Activated T-helper 2 cell treated with anti-CD3 and anti-CD28 coated beads, Interferon-gamma antibody, Interleukin-2, Interleukin-4, amounts not matched to agents 10 μg/mL and 5 μg/mL and 100 μg/mL, durations not matched to agents 14 hours and 24 hours and 36 hours (primary cell): Measurements from ENCODE around the gene ARL8A. TPM values are rescaled to one million over a fixed set of nuclear protein-coding genes. Genes with fewer than 3 reads are reported as not detected.

Experiments used
- DNase-seq: peaks from one replicate; pipeline ENCODE4 v3.0.0; 2021; ENCODE audit warnings: low spot score
- H3K27ac Mint-ChIP-seq: one replicate; pipeline ENCODE4 v1.8.0; 2021; ENCODE audit warnings: mixed read lengths
- H3K27me3 Mint-ChIP-seq: one replicate; pipeline ENCODE4 v1.8.0; 2021; ENCODE audit warnings: low read depth, mixed read lengths
- H3K36me3 Mint-ChIP-seq: one replicate; pipeline ENCODE4 v1.8.0; 2021; ENCODE audit warnings: low read depth, mixed read lengths
- H3K4me1 Mint-ChIP-seq: one replicate; pipeline ENCODE4 v1.8.0; 2021; ENCODE audit warnings: low read depth, mixed read lengths
- H3K4me3 Mint-ChIP-seq: one replicate; pipeline ENCODE4 v1.8.0; 2021; ENCODE audit warnings: low read depth, mild to moderate bottlenecking, moderate library complexity, mixed read lengths
- H3K9me3 Mint-ChIP-seq: one replicate; pipeline ENCODE4 v1.8.0; 2021; ENCODE audit warnings: mixed read lengths
- intact Hi-C: fragments of 100-400 bp; cut with micrococcal nuclease; formaldehyde crosslinking; loops from one replicate; pipeline ENCODE4 v1.15.1; 2023
- total RNA-seq: library from RNA; stranded (reverse); gene quantifications from 2 replicates; pipeline ENCODE4 v1.2.3, GENCODE V29; 2022

Gene ARL8A
- total RNA-seq, 1 donor from 2014 or later, result 64.7 TPM

DNA sequence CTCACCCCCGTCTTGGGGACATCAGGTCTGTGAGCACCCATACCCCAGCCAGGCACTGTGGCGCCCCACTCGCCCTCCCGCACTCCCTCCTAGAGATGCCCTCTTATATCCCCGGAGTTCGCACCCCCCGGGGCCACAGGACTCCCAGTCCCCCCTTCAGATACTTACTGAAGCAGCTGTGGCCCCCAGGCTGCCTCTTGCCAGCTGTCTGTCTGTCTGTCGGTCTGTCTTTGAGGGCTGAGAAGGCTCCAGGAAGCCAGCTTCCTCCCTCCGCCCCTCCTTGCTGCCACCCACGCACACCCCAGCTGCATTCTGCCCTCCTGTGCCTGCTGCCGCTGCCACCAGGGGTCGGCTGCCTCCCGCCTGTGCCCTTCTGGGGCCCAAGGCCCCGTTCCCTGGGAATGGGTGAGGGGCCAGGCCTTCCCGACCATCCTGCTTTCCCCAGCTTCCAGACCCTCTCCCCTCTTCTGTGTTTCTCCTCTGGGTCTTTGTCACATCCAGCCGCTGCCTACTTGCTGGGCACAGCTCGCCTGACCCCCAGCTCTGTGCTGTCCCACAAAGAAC lies 15.9 kb upstream of the ARL8A start, which contains the start of gene PTPN7:
Gene PTPN7 (minus strand): TSS at position 226 of the 564 bp plus-strand sequence. CDS start 1,200 bp downstream, outside the sequence.
- peak; percentile 58 for DNase-seq
- H3K27ac Mint-ChIP-seq, result peak within 1 kb of the TSS; percentile 99
- intact Hi-C loops, result loop anchor here (5.0 kb wide), 1 partner anchor 1143 kb away; no protein-coding TSS in a partner anchor
- H3K9me3 Mint-ChIP-seq, result no peaks in the 10 kb centered on the region
- peak within 1 kb of the TSS; percentile 100 for H3K4me3 Mint-ChIP-seq
- peaks cover 61% of the 10 kb centered on the region for H3K4me1 Mint-ChIP-seq
- peaks cover 59% of the 10 kb centered on the region for H3K36me3 Mint-ChIP-seq
- H3K27me3 Mint-ChIP-seq, result no peaks in the 10 kb centered on the region

DNA sequence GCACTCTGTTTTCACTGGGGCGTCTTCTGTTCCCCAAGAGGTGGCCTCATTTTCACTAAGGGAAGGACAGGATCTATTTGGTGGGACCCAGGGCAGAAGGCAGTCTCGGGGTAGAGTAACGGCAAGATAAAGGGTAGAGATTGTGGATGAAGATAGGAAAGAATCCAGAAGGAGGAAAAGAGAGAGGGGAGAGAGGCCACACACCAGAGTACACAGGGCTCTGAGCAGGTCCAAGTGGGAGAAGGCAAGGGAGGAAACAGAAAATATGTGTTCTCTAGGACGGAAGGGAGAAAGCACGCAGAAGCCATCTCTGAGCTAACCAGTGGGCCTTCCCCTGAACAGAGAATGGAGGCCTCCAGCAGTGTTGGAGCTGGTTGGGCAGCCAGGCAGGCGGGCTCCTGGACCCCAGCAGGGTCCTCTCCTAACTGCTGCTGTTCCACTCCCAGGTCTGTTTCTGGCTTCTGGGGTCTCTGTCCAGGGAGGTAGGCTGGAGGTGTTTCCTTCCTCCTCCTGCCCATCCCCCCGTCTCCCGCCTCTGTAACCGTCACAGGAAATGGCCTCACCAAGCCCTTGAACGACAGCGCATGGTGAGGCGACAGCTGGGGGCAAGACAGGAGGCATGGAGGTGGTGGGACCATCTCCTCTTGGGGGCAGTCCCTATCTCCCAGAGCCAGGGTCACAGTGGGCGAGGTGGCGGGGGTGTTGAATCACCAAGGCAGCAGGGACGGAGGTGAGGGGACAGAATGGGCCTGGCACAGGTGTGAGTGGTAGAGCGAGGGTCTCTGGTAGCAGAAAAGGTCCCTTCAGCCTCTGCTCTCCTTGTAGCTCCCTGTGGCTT lies 15.2 kb upstream of the ARL8A start:
- peak; percentile 55 for DNase-seq
- Mint-ChIP-seq H3K27ac (peak overlapping the region; percentile 99), H3K4me3 (peak overlapping the region; percentile 100), H3K4me1 (peaks cover 62% of the 10 kb centered on the region), H3K27me3 (no peaks in the 10 kb centered on the region), H3K9me3 (no peaks in the 10 kb centered on the region), H3K36me3 (peaks cover 66% of the 10 kb centered on the region)
- intact Hi-C loops, result loop anchor here (2.0 to 5.0 kb wide), 2 partner anchors 15 to 1142 kb away; partner anchors contain the start of gene ARL8A

DNA sequence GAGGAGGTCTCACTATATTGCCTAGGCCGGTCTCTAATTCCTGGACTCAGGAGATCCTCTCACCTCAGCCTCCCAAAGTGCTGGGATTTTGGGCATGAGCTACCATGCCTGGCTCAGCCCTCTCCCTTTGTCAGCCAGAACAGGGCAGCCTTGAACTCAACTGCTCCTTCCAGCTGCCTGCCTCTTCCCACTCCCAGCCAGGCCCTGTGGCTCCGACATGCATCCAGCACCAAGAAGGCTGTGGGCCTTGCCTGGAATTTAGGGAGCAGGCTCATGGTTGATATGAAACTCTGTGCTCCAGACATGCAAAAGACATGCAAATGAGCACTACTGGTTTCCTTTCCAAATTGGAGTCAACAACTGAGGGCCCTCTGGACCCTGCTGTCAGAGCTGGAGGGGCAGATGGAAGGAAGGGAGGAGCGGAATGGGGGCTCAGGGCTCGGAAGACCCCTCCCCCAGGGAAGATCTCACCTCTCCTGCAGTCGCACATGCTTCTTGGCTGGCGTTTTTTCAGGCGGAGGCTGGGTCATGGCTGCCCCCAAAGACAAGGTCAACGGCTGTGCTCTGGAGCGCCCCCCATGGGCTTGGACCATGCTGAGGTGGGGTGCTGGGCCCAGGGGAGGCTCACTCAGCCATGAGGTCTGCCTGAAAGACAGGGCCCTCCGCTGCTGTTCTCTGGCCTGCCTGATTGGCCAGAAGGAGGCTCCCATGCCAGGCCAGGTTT lies 14.4 kb upstream of the ARL8A start:
- Mint-ChIP-seq H3K36me3 (peaks cover 68% of the 10 kb centered on the region), H3K9me3 (no peaks in the 10 kb centered on the region), H3K4me1 (peaks cover 57% of the 10 kb centered on the region), H3K27ac (peak overlapping the region; percentile 99), H3K4me3 (peak overlapping the region; percentile 100), H3K27me3 (no peaks in the 10 kb centered on the region)
- DNase-seq, result no peak
- intact Hi-C loops, result loop anchor here (2.0 kb wide), 1 partner anchor 14 kb away; the partner anchor contains the start of gene ARL8A

DNA sequence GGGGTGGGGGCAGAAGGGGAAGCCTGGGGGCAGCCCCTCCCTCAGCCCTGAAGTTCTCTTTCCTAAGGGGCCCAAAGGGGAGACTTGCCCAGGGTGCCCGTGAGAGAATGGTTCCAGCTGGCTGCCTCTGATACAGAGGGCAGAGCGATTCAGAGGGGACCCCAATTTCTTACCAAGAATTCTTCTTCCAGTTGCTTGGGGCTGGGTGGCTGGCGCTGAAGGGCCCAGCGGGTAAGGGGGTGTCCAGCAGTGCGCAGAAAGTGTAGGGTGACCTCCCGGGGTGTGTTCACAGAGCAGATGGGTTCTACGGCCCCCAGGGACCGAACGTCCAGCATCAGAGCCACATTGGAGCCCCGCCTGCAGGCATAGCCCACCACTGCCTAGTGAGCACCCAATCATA lies 13.4 kb upstream of the ARL8A start:
- Mint-ChIP-seq H3K4me3 (peak overlapping the region; percentile 100), H3K4me1 (peaks cover 55% of the 10 kb centered on the region), H3K27me3 (no peaks in the 10 kb centered on the region)

DNA sequence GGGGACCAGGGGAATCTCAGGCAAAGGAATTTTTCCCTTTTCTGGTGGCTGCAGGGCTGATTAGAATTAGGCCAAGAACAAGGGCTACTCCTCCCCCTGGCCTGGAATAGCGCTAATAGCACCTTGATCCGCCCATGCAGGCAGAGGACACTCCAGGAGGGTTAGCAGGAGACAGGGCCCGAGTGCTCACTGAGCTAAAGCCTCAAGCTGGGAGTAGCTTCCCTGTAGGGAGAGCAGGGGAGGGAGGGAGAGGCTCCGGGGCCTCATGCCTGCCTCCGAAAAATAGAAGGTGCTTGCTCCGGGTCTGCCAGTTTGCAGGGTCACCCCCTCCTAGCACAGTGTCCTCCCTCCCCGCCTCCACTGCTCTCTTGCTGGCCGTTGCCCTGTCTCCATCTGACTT lies 12.1 kb upstream of the ARL8A start:
- DNase-seq, result no peak
- peaks cover 44% of the 10 kb centered on the region for H3K4me1 Mint-ChIP-seq
- peaks cover 89% of the 10 kb centered on the region for H3K36me3 Mint-ChIP-seq
- no peaks in the 10 kb centered on the region for H3K27me3 Mint-ChIP-seq
- no peaks in the 10 kb centered on the region for H3K9me3 Mint-ChIP-seq
- H3K27ac Mint-ChIP-seq, result peak overlapping the region; percentile 35
- H3K4me3 Mint-ChIP-seq, result peak overlapping the region; percentile 100
- intact Hi-C loops, result no loop called here

More for the DNA sequence above, 13.4 kb upstream of the ARL8A start:
- intact Hi-C loops, result loop anchor here (2.0 kb wide), 1 partner anchor 13 kb away; the partner anchor contains the start of gene ARL8A
- peak overlapping the region; percentile 47 for H3K27ac Mint-ChIP-seq
- DNase-seq, result no peak
- H3K36me3 Mint-ChIP-seq, result peaks cover 78% of the 10 kb centered on the region
- no peaks in the 10 kb centered on the region for H3K9me3 Mint-ChIP-seq

DNA sequence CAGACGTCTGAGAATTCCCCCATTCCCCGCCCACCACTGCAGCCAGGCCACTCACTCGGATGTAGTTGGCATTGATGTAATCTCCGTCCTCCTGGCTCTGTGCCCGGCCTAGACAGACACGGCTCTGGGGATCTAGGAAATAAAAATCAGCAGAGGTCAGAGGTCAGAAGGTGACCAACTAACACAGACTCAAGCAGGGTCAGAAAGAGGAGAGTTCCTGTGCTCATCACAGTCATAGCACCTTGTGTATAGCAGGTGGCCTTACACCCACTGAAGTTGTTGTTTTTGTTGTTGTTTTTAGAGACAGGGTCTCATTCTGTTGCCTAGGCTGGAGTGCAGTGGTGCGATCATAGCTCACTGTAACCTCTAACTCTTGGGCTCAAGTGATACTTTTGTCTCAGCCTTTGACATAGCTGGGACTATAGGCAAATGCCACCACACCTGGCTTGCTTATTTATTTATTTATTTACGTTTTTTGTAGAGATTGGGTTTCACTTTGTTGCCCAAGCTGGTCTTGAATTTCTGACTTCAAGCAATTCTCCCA lies 11.0 kb upstream of the ARL8A start:
- Mint-ChIP-seq H3K27ac (peak overlapping the region; percentile 35), H3K9me3 (no peaks in the 10 kb centered on the region), H3K4me3 (no peak overlapping the region), H3K4me1 (peaks cover 46% of the 10 kb centered on the region), H3K27me3 (no peaks in the 10 kb centered on the region), H3K36me3 (peaks cover 97% of the 10 kb centered on the region)
- intact Hi-C loops, result no loop called here
- no peak for DNase-seq

DNA sequence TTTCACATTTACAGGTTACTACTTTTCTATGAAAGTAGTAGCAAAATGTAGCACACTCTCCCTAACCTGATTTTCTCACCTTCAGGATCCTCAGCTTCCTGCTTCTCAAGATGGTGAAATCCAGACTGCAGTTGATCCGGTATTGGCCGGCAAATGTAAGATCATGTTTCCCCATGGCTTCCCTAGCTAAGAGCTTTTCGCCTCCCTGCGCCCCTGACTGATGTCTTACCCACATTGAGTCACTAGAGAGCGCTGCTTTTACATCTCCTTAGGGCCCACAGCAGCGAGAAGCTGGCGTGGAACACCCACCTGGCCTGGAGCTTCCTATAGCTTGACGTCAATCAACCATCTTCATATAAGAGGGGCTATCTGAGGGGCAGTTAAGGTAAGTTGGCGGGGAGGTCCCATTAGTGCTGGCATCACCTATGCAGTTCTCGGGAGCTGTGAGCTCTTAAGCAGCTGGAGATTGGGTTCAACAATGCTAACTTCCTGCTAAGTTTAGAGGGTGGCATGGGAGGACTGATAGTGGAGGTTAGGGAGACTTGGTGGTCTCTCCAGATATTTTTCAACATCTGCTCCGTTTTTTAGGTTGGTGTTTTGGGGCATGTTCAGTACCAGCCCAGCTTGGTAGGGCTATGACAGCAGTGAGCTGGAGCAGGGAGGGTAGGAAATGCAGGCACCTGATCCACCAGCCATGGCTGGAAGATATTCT lies 10.4 kb upstream of the ARL8A start:
- Mint-ChIP-seq H3K4me1 (peaks cover 46% of the 10 kb centered on the region), H3K4me3 (peak overlapping the region; percentile 0), H3K27me3 (no peaks in the 10 kb centered on the region), H3K36me3 (peaks cover 97% of the 10 kb centered on the region), H3K9me3 (no peaks in the 10 kb centered on the region), H3K27ac (peak overlapping the region; percentile 71)
- no peak for DNase-seq
- intact Hi-C loops, result no loop called here

DNA sequence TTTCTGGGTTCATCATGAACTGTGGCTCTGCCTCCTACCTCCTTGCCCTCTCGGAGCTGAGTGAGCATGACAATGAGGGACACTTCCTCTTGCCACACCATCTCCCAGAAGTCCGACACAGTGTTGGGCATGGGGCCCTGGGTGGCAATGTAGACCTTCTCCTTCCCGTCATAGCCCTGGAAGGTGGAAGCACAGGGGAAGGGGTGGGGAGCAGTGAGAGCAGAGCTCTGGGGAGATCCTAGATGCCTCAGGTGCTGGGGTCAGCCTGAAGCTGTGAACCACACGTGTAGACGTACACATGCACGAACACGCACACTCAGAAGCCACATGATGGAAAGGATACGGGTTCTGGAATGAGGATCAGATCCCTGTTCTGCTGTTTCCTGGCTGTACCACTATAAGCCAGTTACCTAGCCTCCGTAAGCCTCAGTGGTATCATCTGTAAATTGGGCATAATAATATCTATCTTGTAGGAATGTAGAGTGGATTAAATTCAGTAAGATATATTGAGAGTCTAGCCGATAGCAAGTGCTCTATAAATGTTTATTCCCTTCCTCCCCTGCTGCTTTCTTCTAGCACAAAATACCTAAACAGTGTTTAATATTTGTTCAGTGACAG lies 9.7 kb upstream of the ARL8A start:
- H3K4me1 Mint-ChIP-seq, result peaks cover 44% of the 10 kb centered on the region
- H3K9me3 Mint-ChIP-seq, result no peaks in the 10 kb centered on the region
- intact Hi-C loops, result no loop called here
- no peaks in the 10 kb centered on the region for H3K27me3 Mint-ChIP-seq
- H3K36me3 Mint-ChIP-seq, result peaks cover 96% of the 10 kb centered on the region
- peak overlapping the region; percentile 71 for H3K27ac Mint-ChIP-seq
- DNase-seq, result no peak
- no peak overlapping the region for H3K4me3 Mint-ChIP-seq

DNA sequence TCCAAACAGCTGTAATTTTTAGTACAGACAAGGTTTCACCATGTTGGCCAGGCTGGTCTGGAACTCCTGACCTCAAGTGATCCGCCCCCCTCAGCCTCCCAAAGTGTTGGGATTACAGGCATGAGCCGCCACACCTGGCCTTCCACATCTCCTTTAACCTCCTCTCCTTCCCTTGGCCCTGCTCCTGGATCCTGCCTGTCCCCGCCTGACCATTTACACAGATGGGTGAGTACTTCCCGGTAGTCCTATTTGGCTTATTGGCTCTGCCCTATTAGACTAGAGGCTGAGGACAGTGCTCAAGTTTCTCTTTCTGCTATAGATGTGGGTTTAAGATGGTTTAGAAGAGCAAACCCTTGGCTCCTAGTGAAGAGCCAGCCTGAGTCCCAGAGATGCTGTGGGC lies 8.7 kb upstream of the ARL8A start:
- no peaks in the 10 kb centered on the region for H3K27me3 Mint-ChIP-seq

DNA sequence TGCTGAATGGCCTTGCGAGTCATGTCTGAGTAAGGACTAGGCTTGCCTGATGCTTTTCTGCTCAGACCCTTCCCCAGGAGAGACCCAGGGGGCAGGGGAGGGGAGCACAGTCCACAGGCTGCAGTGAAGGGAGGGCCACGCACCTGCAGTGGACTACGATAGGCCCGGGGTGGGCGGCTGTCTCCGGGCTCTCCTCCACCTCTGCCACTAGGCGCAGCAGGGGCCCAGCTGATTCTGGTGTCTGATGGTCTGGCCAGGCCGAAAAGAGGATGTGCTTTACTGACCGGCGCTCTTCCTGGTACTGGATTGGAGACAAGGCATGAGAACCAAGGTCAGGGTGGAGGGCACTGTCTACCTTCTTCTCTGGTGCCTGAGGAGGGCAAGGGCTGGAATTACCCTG lies 7.9 kb upstream of the ARL8A start:
- DNase-seq, result no peak
- Mint-ChIP-seq H3K4me3 (no peak overlapping the region), H3K9me3 (no peaks in the 10 kb centered on the region), H3K27me3 (no peaks in the 10 kb centered on the region), H3K36me3 (peaks cover 92% of the 10 kb centered on the region), H3K27ac (no peak overlapping the region), H3K4me1 (peaks cover 38% of the 10 kb centered on the region)
- intact Hi-C loops, result no loop called here

More for the DNA sequence above, 8.7 kb upstream of the ARL8A start:
- H3K27ac Mint-ChIP-seq, result no peak overlapping the region
- intact Hi-C loops, result no loop called here
- no peak overlapping the region for H3K4me3 Mint-ChIP-seq
- no peaks in the 10 kb centered on the region for H3K9me3 Mint-ChIP-seq
- H3K4me1 Mint-ChIP-seq, result peaks cover 41% of the 10 kb centered on the region
- no peak for DNase-seq
- H3K36me3 Mint-ChIP-seq, result peaks cover 94% of the 10 kb centered on the region

DNA sequence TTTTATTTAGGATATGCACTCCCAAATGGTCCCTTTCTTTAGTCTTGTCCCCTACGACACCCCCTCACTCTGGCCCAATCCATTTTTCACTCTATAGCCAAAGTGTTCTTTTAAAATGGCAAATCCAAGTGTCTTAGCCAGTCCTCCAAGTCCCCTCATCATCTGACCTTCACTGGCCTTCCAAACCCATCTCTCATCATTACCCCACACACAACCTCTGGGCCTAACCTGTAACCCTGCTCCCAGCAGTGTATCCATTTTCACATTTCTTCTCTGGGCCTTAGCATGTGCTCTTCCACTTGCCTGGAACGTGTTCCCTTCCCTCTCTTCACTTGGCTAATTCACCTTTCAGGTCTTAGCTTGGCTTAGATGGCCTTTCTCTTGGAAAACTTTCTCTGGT lies 6.5 kb upstream of the ARL8A start:
- intact Hi-C loops, result no loop called here
- H3K27me3 Mint-ChIP-seq, result no peaks in the 10 kb centered on the region
- H3K27ac Mint-ChIP-seq, result peak overlapping the region; percentile 33
- H3K9me3 Mint-ChIP-seq, result no peaks in the 10 kb centered on the region
- H3K36me3 Mint-ChIP-seq, result peaks cover 78% of the 10 kb centered on the region
- H3K4me1 Mint-ChIP-seq, result peaks cover 37% of the 10 kb centered on the region
- H3K4me3 Mint-ChIP-seq, result no peak overlapping the region
- no peak for DNase-seq
